SIG-M5 (cell line): ENCODE measurements around the gene SLC30A2.
A peak's percentile ranks its signal among the peaks of the same experiment; 100 is the strongest.

Experiments used
- DNase-seq: peaks from one replicate; lab custom pipeline; 2025; lab: John Stamatoyannopoulos, UW

Gene SLC30A2

GRCh38 chr1:26041401-26041800, 4.5 kb downstream of the SLC30A2 start:
- DNase-seq: no peak

DNA sequence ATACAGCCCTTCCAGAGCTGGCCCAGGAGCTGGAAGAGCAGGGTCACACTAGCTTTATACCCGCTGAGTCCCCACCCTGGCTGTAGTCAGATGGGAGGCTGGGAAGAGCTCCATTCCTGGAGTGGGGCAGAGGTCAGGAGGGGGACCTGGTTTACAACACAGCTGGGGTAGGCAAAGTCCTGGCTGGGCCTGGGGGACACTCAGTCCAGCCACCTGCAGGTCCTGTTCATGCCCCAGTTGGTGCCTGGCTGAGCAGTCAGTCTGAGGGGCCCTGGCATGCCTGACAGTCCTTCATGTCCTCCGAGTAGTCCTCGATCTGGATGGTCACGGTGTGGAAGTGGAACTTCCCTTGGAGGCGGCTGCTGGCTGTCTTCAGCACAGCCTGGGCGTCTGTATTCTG, 7.0 kb downstream of the SLC30A2 start:
- DNase-seq: no peak

- DNase-seq: no peak
These were observed 7.4 kb downstream of the SLC30A2 start for GRCh38 chr1:26038477-26038876.

- DNase-seq: no peak
These were observed 8.0 kb downstream of the SLC30A2 start for GRCh38 chr1:26037904-26038303.

DNA sequence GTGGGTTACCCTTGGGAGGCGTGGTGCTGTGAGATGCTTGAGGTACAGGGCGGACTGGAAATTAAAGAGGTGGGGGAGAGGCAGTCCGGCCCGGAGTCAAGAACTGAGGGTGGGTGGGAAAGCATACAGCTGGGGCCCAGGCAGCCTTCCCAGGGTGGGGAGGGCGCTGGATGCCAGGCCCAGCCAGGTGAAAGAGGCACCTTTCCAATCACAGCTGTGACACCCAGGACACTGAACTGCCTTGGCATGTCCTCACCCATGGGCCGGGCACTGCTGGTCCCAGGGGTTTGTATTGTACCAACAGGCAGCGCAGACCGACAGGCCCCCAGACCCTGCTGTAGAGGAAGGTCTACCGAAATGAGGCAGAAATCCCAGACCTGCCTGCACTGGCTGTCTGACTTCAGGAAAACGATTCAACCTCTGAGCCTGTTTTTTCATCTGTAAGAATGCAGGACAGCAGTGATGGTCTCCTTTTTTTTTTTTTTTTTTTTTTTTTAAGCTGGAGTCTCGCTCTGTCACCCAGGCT, 9.1 kb downstream of the SLC30A2 start:
- DNase-seq: no peak

GRCh38 chr1:26035959-26036755, 9.8 kb downstream of the SLC30A2 start:
- no peak for DNase-seq

- peak; percentile 59 for DNase-seq
These were observed 10.5 kb downstream of the SLC30A2 start for GRCh38 chr1:26035203-26035958.

- no peak for DNase-seq
These were observed 11.3 kb downstream of the SLC30A2 start for GRCh38 chr1:26034504-26035202.

- DNase-seq: no peak
These were observed 13.1 kb downstream of the SLC30A2 start for GRCh38 chr1:26032656-26033357.

DNA sequence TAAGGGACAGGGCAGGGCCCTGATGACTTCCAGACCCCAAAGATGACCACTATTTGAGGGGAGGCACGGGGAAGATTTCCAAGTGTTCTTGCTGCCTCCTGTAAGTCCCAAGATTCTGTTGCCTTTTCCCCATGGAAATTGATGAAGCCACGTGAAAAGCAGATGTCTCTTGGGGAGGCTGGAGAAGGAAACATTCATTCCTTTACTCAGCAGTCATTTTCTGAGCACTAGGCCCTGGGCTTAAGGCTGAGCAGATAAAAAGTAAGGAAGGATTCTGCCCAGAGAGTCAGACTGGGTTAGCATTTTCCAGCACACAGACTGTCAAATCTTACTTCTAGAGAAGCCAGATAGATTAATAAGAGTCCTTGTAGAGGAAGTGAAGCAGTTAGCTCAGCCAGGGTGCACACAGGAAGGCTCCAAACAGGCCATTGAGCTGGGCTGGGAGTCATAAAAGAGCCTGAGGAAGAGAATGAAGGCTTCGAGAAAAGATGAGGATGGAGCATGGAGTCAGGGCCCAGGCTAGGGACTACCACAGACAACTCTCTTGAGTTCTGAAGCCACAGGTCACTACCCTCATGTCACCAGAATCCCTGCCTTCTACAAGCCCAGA, 14.2 kb downstream of the SLC30A2 start:
- DNase-seq: no peak

DNA sequence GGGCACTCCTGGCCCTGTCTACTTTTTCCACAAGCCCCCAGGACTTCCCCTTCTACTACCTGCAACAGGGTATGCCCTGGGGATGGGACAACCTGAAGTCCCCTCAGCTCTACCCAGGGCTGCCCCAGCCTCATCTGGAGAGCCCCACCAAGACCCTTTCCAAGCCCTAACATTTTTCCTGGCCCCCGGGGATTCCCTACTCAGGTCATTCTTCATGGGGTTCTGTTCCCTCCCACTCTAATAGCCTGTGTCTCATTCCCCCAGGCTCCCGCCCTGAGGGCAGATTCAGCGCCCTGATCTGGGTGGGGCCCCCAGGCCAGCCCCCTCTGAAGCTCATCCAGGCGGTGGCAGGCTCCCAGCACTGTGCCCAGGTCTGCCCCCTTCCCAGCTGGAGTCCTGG, 14.7 kb downstream of the SLC30A2 start:
- no peak for DNase-seq

GRCh38 chr1:26029864-26030481, 15.9 kb downstream of the SLC30A2 start:
- DNase-seq: no peak

DNA sequence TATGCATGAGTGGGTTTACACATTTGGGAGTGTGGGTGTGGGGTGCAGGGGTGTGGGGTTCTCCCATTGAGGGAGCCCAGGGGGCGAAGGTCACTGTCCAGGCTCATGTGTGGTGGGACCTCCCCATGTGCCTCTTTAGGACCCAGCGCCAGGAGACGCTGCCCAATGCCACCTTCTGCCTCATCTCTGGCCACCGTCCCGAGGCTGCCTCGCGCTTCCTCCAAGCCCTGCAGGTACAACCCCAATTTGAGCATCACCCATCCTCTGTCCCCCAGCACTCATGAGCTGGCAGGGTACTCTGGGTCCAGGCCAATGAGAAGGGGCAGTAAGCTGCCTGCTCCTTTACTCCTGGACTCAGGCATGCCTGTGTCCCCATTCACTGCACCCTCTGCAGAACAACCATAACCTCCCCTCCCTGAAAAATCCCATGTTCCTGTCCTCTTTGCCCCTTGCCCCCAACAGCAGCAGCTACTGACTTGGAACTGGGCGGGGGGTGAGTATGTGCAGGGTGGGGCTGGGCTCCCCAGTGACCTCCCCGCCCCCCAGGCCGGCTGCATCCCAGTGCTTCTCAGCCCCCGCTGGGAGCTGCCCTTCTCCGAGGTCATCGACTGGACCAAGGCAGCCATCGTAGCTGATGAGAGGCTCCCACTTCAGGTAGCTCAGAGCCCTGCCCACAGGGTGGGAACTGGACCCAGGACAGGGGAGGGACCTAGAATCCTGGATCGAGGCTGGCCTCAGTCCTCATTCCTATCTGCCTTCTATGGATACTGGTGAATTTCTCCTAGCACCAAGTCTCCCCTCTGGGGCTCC, 16.7 kb downstream of the SLC30A2 start:
- no peak for DNase-seq

DNA sequence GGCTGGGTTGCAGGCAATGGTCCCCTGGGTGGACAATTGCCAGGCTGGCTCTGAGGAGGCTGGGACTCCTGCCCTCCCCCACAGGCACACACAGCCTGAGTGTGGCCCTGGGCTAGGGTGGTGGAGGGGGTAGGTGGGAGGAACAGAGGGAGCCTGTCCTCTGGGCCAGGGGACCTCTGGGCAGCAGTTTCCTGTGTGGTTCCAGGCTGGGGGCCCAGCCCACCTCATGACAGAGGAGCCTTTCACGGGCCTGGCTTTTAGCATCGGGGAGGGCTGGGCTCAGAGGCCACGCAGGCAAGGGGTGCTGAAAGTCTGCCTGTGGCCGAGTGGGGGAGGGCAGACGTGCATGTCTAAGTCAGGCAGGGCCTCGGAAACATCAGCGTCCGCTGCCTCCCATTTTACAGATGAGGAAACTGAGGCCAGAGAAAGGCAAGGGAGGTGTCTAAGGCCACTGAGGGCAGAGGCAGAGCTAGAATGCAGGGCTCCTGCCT, 17.4 kb downstream of the SLC30A2 start:
- DNase-seq: no peak

- DNase-seq: no peak
These were observed 18.0 kb downstream of the SLC30A2 start for GRCh38 chr1:26027716-26028489.

- DNase-seq: no peak
These were observed 20.4 kb downstream of the SLC30A2 start for GRCh38 chr1:26025517-26025916.

GRCh38 chr1:26025060-26025459, 20.9 kb downstream of the SLC30A2 start:
- no peak for DNase-seq

DNA sequence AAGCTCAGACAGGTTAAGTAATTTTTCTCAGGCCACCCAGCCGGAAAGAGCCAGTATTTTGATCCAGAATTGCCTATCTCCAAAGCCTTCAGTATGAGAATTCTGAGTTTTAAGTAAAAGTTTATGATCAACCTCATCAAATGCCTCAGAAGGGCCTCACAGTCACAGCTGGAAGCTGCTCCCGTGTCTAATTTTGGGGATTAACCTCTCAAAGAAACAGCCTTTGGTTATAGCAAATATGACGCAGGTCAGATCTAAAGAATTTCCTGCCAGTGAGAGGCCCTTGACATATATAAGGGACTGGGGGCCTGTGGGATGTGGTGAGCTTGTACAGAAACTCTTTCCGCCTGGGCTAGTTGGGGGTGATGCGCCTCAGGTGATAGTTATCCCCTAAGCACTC, 22.1 kb downstream of the SLC30A2 start:
- DNase-seq: no peak

DNA sequence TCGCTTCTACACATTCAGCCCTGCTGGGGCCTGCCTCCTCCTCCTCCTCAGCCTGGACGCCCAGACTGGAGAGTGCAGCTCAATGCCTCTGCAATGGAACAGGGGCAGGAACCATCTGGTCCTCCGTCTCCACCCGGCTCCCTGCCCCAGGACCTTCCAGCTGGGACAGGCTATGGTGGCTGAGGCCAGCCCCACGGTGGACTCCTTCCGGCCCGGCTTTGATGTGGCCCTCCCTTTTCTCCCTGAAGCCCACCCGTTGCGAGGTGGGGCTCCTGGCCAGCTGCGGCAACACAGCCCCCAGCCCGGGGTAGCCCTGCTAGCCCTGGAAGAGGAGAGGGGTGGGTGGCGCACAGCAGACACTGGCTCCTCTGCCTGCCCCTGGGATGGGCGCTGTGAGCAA, 22.9 kb downstream of the SLC30A2 start:
- DNase-seq: no peak
